ENCODE results near the gene ACSL4.
"Not testable (repeated sequence)": the region's sequence is repeated elsewhere in the genome, so short reads cannot be mapped to it uniquely, and the experiment has no call there.

Gene ACSL4

DNA sequence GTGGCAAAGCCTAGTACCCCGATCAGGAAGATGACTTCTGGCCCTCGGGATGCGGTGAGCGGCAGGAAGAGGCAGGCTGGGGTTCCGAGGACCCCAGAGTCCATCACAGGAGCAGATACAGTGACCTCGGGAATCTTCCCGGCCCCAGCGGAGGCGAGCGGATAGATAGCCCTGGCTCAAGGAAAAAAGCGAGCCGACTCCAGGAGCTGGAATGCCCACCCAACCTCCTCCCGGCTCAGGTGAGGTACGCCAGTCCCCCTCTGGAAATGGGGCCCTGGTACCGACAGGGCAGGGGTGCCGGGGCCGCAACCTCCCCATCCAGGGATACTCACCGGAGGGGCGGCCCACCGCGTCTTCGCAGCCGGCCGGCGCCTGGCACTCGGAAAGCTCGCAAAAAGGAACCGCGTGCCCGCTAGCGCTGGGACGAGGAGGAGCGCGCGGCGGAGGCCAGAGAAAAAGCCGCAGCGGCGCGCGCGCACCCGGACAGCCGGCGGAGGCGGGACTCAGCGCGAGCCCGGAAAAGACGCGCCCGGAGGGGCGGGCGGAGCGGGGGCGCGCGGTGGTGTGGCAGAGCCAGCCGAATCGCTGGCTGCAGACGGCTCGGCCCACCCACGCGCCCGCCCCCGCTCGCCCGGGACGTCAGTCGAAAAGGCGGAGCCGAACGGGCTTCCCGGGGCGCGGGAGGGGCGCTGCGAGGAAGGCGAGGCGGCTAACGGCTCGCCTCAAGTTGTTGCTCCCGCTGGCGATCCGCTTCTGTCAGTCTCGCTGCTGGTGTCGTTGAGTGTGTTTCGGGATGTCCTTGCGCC, at the start of gene ACSL4:
TSS of gene ACSL4 (minus strand) at position 451 of the 806 bp plus-strand sequence. CDS start 49,894 bp downstream, outside the sequence.
- DNase-seq (ENCODE audit: low spot score) = peak; percentile 77

DNA sequence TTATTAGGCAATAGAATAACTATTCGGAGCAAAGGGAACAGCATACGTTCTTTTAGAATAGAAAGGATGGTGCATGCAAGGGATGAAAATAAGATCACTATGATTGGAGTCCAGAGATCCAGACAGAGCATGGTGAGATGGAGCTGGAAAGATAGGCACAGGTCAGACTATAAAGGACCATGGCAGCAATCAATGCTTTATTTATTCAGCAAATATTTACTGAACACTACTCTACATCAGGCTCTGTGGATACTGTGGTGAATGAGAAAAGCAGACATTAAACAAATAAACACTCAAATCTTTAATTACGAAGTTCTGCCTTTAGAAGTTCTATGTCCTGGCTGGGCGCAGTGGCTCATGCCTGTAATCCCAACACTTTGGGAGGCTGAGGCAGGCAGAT, 44.7 kb upstream of the ACSL4 start:
- DNase-seq (ENCODE audit: low spot score) = no peak

DNA sequence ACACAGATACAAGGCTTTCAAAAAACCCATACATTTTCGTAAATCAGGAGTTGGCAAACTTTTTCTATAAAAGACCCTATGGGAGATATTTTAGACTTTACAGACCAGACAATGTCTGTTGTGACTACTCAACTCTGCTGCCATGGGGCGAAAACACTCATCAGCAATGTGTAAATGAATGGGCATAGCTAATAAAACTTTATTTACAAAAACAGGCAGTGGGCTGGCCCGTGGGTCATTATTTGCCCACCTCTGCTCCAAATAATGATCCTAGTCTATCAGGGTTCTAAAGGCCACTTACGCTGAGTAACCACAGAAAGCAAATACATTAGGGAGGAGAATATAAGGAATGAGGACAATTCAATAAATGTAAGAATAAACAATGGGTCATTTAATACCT, 43.9 kb upstream of the ACSL4 start:
- no peak for DNase-seq (ENCODE audit: low spot score)

DNA sequence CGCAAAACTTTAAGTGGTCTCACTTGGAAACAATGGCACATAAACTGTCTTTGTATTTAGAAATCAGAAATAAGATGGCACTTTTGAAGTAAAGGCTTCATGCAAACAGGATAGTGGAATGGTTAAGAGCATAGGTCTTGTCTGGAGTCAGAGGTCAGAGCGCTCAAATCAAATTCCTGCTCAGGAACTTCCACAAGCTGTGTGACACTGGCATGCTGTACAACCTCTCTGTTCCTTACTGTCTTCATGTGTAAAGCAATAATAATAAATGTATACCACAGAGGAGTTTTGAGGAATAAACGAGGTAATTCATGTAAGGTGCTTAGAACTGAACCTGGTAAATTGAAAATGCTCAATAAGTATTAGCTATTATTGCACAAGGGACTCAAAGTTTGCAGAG, 43.4 kb upstream of the ACSL4 start:
- no peak for DNase-seq (ENCODE audit: low spot score)

DNA sequence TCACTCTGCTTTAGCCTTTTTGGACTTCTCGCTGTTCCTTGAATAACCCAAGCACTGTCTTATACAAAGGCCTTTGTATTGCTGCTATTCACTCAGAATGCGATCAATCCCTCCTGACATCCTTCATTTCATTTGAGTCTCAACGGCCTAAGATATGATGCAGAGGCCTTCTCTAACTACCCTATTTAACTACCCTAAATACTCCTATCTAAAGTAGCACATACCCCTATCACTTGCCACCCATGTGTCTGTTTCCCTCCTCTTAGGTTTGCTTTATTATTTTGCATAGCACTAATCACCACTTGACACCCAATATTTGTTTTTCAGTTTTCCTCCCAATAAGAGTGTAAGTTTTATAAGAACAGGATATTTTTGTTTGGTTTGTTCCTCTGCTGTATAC, 42.3 kb upstream of the ACSL4 start:
- no peak for DNase-seq (ENCODE audit: low spot score)

DNA sequence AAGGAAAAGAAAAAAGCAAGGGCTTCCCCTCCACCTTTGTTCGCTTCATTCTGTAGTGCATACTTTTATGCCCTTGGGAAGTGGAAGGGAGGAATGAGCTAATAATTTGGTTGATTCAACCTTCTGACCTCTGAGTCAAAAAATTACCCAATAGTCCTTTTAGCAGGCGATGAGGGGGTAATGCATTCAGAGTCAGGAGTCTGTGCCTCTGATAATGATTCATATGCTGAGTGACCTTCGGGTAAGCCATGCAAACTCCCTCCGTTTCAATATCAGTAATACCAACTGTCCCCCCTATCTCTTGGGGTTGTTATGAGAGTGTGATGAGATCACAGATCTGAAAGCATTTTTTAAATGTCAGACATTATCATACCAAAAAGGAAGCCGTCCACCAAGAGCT, 41.6 kb upstream of the ACSL4 start:
- DNase-seq (ENCODE audit: low spot score) = no peak

DNA sequence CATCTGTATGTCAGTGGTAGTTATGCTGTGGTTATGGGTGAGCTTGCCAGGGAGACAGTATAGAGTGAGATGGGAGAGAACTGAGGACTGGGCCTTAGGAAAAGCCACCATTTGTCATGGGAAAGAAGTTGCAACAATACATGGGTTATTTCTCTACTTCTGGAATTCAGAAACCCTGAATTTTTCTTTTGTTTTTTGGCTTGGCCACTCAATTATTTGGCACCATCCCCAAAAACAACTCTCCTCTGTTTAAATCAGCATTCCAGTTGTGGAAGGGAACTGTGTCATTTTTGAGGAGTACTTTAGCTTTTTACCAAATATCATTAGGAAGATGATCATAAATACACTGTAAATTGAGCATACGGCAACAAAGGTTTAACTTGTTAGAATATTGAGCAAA, 41.1 kb upstream of the ACSL4 start:
- DNase-seq (ENCODE audit: low spot score) = no peak

DNA sequence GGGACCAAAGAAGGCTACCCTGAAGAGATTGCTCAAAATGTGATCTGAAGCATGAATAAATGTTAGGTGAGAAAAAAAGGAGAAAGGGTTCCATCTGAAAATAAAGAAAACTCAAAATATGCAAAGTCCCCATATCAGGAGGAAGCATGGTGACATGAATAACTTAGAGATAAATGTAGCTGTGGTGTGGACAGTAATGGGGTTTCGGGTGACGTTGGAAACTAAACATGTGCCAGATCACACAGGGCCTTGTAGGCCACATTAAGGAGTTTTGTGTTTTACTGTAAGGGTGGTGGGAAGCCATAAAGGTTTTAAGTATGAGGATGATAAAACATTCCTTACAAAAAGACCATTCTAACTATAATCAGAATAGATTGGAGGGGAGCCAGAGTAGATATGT, 40.3 kb upstream of the ACSL4 start:
- no peak for DNase-seq (ENCODE audit: low spot score)

DNA sequence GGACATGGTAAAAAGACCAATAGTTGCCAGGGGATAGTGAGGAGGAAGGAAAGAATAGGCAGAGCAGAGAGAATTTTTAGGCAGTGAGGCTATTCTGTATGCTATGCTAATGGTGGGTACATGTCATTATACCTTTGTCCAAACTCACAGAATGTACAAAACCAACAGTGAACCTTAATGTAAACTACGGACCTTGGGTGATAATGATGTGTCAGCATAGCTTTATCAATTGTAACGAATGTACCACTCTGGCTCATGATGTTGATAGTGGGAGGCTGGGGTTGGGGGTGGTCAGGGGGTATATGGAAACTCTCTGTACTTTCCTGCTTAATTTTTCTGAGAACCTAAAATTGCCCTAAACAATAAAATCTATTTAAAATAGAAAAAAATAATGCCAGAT, 37.7 kb upstream of the ACSL4 start:
- DNase-seq (ENCODE audit: low spot score) = no peak

DNA sequence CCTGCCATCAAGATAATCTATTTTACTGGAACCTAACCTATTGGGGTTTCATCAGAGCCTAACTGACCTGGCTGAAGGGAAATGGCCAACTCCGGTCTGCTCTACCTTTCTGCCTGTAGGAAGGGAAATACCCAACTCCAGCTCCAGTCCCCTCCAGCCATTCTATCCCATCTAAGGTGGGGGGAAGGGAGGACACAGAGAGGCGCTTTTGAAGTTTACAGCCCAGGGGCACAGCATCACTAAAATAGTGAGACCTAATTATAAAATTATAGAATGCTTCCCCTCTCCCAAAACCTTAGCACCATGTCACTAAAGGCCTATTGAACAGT, 27.8 kb upstream of the ACSL4 start:
- no peak for DNase-seq (ENCODE audit: low spot score)

DNA sequence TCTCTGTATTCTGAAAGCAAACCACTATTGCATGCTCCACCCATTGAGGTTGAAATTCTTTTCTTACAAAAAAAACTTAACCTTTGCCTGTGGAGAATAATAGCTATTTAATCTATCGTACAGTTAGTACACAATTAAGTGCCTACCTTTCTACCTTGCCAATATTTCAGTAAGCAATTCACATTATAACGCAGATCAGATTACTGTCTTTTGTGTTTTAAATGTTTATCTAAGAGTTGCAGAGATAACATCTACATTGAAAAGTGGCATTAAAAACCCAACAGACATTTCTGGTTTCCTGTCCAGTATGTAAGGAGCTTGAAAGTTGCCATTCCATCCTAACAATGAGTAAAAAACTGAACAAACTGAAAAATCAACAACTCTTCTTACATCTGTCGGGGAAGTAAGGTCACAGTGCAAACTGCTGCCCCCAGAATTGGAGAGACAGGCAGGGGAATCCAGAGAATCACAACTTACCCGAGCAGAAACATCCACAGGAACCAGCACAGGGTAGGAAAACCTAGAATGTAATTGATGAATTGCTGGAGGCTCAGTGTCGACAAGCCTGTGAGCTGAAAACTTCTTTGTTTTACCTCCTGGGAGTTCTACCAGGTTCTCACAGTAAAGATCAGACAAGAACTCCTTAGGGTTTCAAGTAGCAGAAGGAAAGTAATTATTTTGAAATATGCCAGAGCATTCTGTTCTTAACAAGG, 27.3 kb upstream of the ACSL4 start:
- DNase-seq (ENCODE audit: low spot score) = no peak

DNA sequence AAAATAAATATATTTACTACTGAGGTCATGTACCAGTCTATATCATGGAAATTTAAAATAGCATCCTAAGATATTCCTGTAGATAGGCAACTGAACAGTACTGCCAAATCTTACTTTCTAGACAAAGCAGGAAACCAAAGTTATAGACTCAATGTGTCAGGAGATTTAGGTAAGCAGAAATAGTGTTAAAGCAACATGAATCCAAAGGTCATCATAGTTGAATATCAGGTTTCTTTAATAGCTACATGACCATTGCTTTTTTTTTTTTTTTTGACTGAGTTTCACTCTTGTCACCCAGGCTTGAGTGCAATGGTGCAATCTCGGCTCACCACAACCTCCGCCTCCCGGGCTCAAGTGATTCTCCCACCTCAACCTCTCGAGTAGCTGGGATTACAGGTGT, 20.2 kb upstream of the ACSL4 start:
- no peak for DNase-seq (ENCODE audit: low spot score)

DNA sequence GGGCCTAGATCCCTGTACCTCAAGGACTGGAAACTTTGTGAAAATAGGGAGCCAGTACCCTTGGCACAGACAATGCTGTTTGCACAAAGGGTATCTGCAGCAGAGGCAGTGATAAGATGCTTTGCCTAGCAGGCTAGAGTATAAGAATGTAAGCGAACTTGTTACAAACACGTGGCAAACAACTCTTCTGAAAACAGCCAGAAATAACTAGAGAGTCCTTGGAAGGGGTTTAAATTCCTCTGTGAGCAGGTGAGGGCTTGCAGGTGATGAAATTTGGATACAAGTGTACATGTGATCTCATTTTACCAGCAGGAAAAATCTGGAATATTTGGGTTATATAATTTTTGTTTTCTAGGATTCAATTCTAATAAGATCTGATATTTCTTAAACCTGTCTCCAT, 18.6 kb upstream of the ACSL4 start:
- DNase-seq (ENCODE audit: low spot score) = no peak

DNA sequence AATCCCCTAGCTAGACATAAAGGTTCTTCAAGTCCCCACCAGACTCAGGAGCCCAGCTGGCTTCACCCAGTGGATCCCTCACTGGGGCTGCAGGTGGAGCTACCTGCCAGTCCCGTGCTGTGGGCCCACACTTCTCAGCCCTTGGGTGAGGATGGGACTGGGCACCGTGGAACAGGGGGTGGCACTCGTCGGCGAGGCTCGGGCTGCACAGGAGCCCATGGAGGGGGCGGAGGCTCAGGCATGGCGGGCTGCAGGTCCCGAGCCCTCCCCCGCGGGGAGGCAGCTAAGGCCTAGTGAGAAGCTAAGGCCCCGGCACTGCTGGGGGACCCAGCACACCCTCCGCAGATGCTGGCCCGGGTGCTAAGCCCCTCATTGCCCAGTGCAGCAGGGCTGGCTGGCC, 16.1 kb upstream of the ACSL4 start:
- no peak for DNase-seq (ENCODE audit: low spot score)

DNA sequence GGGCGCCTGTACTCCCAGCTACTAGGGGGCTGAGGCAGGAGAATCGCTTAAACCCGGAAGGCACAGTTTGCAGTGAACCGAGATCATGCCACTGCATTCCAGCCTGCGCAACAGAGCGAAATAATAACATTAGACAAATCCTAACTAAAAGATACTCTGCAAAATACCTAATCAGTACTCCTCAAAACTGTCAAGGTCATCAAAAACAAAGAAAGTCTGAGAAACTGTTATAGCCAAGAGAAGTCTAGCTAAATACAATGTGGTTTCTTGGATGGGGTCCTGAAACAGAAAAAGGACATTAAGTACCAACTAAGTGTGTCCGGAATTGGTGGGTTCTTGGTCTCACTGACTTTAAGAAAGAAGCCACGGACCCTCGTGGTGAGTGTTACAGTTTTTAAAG, 14.6 kb upstream of the ACSL4 start:
- no peak for DNase-seq (ENCODE audit: low spot score)

DNA sequence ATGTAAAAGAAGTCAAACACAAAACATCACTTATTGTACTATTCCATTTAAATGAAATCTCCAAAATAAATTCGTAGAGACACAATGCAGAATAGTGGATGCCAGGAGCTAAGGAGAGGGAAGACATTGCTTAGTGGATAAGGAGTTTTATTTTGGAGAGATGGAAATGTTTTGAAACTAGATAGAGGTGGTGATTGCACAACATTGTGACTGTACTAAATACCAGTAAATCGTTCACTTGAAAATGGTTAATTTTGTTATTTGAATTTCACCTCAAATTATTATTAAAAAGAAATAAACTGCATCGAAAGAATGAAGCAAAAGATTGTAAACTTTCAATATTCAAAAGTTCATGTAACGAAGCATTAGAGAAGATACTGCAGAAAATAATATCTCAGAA, 9.7 kb upstream of the ACSL4 start:
- DNase-seq (ENCODE audit: low spot score) = no peak

DNA sequence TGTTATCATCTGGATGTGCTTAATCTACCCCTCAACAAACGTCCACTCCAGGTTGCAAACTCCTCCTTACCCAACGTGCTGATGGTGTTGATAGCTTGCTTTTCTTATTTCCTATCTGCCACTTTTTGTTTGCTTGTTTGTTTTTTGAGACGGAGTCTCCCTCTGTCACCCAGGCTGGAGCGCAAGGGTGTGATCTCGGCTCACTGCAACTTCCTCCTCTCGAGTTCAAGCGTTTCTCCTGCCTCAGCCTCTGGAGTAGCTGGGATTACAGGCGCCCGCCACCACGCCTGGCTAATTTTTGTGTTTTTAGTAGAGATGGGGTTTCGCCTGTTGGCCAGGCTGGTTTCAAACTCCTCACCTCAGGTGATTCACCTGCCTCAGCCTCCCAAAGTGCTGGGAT, 7.8 kb upstream of the ACSL4 start:
- DNase-seq (ENCODE audit: low spot score) = not testable (repeated sequence)

DNA sequence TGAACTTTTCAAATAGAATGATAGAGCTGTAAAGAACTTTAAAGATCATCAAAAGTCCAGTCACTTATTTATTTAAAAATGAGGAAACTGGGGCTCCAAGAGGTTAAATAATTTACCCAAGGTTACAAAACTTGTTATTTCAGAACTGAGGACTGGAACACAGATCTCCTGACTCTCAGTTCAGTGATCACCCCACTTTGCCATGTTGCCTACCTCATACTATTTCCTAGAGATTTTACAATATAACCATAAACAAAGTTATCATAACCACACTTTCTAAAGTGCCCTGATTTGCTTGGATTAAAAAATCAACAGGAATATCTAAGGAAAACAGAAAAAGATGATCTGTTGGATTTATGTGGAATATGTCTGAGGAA, 7.4 kb upstream of the ACSL4 start:
- no peak for DNase-seq (ENCODE audit: low spot score)

DNA sequence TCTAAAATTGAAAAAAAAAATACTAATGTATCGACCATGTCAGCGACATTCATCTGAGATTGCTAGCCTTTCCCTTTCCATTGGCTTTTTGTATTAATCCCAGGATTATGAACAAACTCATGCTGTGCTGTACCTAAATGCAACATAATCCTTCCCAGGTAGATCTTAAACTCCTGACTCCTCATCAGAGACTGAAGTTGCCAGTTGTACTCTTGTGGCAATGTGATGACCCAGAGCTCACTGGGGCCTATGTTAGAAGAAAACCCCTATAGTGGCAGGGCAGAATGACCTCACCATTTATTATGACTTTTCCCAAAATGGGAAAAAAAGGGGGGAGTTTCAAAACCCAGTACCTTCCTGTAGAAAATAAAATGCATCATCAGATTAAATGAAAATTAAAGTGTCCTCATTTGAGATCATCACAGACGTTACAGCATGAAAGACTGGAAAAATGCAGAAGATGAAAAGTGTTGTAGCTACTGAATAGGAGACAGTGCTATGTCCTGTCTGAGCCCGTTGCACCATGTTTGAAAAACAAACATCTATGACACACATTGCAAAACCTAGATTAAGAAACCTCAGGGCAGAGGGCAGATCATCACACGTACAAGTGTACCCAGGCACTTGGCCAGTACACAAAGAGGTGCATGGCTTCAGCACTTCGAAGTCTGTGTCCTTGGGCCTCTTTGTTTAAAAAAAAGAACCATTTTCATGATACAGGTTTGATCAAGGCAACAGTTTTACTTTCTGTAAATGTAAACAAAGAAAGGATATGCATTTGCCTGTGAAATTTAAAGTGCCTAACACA, 6.8 kb upstream of the ACSL4 start:
- DNase-seq (ENCODE audit: low spot score) = no peak

DNA sequence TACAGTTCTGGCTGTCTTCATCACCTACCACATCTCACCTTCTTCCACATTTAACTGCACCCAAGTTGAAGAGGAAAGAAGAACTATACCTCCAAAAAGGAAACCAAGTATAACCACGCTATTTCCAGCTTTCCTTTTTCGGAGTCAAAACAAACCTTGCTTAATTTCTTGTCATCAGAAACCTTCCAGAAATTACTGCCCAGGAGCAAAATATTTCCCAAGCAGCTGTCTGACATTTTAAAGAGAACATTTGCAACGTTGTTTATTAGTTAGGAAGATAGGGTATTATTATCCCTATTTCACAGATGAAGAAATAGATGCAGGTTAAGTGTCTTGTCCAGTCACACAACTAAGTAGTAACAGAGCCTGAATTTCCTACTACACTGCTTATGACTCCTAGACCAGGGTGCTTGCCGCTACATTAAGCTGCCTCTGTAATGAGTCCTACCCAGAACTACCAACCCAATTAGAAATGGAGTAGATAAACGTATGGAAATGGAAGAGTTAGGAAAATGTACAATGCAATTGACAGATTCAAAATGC, 2.2 kb upstream of the ACSL4 start:
- no peak for DNase-seq (ENCODE audit: low spot score)

DNA sequence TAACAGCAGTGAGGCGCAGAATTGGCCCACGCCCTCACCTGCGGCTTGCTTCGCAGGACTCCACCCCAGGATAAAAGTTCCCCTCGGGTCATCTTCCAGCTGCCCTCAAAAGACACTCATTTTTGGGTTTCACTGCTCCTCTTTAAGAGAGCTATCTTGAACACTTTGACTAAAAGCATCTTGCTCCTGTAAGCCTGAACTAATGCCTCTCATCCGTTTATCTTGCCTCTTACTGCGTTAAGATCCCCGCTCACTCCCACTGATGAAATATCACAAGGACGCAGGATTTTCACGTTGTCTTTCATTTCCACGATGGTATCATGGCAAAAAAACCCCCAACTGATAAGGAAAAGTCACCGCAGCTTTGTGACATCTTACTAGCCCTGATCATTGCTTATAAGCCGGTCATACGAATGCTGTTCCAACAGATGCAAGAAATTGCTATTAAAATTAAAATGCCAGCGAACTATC, 591 bp upstream of the ACSL4 start:
- no peak for DNase-seq (ENCODE audit: low spot score)

DNA sequence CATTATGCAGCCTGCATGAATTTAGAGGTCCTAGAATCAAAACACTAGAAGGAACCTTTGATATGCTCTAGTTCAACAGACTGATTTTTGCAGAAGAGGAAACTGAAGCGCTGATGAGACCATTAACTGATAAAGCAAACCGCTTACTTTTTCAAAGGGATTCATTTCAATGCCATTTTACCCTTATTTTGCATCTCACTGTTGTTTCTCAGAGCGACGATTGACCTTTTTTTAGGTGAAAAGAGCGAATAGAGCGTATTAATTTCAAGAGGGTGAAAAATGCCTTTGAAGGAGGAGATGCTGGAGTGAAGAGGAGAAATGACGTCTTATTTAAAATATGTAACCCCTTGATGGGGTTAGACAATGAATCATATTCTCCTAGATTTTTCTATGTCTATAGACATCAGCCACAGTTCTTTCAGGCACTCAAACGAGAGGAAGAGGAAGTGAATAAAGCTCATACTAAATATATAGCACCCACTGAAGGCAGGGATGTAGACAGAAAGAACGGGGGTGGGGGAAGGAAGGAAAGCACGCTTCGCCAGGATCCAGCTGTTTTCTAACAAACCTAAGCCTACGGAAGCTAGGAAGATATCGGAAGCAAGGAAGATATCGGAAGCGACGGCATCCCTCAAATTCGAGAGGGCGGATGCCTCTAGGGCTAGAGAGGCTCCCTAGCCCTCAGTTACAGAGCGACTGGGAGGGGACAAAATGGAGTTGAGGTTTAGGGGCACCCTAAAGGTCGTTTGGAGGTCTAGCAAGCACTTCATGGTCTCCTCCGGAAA, 848 bp downstream of the ACSL4 start:
- no peak for DNase-seq (ENCODE audit: low spot score)

All from pons (tissue), 1 donor.